Activated naive CD8-positive, alpha-beta T cell treated with anti-CD3 and anti-CD28 coated beads, Interleukin-2, amount 50 U/mL, for 24 hours (primary cell): ENCODE measurements around the gene TXK.

Experiments
- ATAC-seq: fragments of 150-1000 bp; cut with Tn5 transposase; one replicate; pipeline ENCODE4 v1.10.0; 2021
- DNase-seq: peaks from one replicate; pipeline ENCODE4 v3.0.0; 2021
- H3K27ac Mint-ChIP-seq: one replicate; pipeline ENCODE4 v1.8.0; 2021; ENCODE audit warnings: mild to moderate bottlenecking, mixed read lengths
- H3K27me3 Mint-ChIP-seq: one replicate; pipeline ENCODE4 v1.8.0; 2021; ENCODE audit warnings: mixed read lengths
- H3K36me3 Mint-ChIP-seq: one replicate; pipeline ENCODE4 v1.8.0; 2021; ENCODE audit warnings: low read depth, mixed read lengths
- H3K4me1 Mint-ChIP-seq: one replicate; pipeline ENCODE4 v1.8.0; 2021; ENCODE audit warnings: mixed read lengths
- H3K4me3 Mint-ChIP-seq: one replicate; pipeline ENCODE4 v1.8.0; 2021; ENCODE audit warnings: mild to moderate bottlenecking, moderate library complexity, mixed read lengths
- H3K9me3 Mint-ChIP-seq: one replicate; pipeline ENCODE4 v1.8.0; 2021; ENCODE audit warnings: mixed read lengths

The TXK gene

DNA sequence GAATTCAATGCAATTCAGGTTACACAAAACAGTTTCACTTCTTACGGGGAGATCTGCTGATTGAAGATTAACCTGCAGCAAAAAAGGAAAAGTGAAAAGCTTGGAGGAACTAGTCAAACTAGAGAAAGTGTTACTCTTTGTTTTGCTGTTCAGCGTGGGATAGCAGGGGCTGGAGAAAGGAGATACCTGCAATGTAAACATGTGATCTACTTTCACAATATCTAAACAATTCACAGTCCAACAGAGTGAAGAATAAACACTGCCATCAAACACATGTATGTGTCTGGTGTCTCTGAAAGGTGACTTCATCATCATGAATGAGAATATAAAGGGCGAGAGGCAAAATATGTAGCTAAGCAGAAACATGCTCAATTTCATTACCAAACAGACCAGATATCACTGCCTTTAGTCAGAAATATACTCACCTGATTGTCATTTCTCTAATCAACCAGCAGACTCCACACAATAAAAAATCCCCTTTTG lies 91.0 kb downstream of the TXK start:
- H3K27me3 Mint-ChIP-seq: peaks cover 2% of the 10 kb centered on the region
- no peaks in the 10 kb centered on the region for H3K9me3 Mint-ChIP-seq
- ATAC-seq (no peak), DNase-seq (no peak)
- no peak overlapping the region for H3K4me3 Mint-ChIP-seq
- H3K27ac Mint-ChIP-seq: peak overlapping the region; percentile 20
- peaks cover 85% of the 10 kb centered on the region for H3K4me1 Mint-ChIP-seq
- peaks cover 2% of the 10 kb centered on the region for H3K36me3 Mint-ChIP-seq

DNA sequence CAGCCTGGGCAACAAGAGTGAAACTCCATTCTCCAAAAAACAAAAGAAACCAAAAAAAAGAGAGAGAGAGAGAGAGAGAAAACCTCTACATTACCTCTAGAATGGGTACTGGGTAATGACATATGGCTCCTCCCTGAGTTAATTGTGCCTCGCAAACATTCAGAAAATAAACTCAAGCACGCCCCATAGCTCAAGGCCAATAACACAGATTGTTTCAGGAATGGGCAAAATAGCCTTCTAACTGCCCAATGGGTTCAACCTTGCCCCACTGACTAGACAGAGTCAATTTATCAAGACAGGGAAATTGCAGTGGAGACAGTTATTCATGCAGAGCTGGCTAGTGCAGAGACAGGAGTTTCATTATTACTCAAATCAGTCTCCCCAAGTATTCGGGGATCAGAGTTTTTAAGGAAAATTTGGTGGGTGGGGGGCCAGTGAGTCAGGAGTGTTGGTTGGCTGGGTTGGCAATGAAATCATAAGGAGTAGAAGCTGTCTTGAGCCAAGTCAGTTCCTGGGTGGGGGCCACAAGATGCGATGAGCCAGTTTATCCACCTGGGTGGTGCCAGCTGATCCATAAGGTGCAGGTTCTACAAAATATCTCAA lies 92.4 kb downstream of the TXK start:
- H3K27me3 Mint-ChIP-seq: no peaks in the 10 kb centered on the region
- peaks cover 84% of the 10 kb centered on the region for H3K4me1 Mint-ChIP-seq
- DNase-seq (peak; percentile 48), ATAC-seq (peak; percentile 80)
- H3K4me3 Mint-ChIP-seq: peak overlapping the region; percentile 6
- peak overlapping the region; percentile 60 for H3K27ac Mint-ChIP-seq
- peaks cover 9% of the 10 kb centered on the region for H3K36me3 Mint-ChIP-seq
- no peaks in the 10 kb centered on the region for H3K9me3 Mint-ChIP-seq

DNA sequence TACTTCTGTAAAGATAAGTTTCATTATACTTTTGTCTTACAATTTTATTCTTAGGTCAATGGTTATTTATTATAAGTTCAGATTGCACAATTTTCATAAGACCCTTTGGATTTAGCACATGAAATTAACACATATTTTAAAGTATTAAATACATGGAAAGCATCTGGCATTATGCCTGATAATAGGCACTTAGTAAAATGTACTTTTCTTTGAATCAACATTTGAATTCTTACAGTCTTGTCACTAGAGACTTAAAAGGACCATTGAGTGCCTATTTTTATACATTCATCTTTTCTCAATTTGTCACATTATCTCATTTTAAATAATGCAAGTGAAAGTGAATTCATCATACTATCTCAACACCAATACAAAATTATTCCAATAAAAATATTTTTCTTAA lies 94.5 kb downstream of the TXK start:
- peaks cover 15% of the 10 kb centered on the region for H3K36me3 Mint-ChIP-seq
- peaks cover 84% of the 10 kb centered on the region for H3K4me1 Mint-ChIP-seq
- peaks cover 12% of the 10 kb centered on the region for H3K9me3 Mint-ChIP-seq
- H3K27ac Mint-ChIP-seq: no peak overlapping the region
- no peak for ATAC-seq
- H3K27me3 Mint-ChIP-seq: no peaks in the 10 kb centered on the region
- no peak for DNase-seq
- no peak overlapping the region for H3K4me3 Mint-ChIP-seq

DNA sequence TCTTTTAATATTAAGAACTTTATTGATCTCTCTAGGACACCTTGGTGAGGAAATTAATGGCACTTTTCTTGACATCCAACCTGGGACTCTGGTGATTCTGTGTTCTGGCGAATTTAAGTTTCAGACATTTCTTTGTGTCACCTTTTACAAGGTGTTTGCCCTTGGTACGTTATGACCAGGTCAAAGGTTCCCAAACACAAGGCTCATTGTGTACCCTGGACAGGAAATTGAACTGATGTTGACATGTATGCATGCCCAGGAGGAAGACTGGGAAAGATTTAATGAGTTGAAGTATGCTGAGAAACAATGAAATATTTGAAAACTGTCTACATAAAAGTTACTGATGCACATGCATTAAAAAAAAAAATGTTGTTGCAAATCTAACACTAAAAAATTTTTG lies 95.4 kb downstream of the TXK start:
- no peak overlapping the region for H3K27ac Mint-ChIP-seq
- peaks cover 12% of the 10 kb centered on the region for H3K9me3 Mint-ChIP-seq
- DNase-seq (no peak), ATAC-seq (no peak)
- H3K36me3 Mint-ChIP-seq: peaks cover 20% of the 10 kb centered on the region
- H3K27me3 Mint-ChIP-seq: no peaks in the 10 kb centered on the region
- peaks cover 84% of the 10 kb centered on the region for H3K4me1 Mint-ChIP-seq
- H3K4me3 Mint-ChIP-seq: no peak overlapping the region

DNA sequence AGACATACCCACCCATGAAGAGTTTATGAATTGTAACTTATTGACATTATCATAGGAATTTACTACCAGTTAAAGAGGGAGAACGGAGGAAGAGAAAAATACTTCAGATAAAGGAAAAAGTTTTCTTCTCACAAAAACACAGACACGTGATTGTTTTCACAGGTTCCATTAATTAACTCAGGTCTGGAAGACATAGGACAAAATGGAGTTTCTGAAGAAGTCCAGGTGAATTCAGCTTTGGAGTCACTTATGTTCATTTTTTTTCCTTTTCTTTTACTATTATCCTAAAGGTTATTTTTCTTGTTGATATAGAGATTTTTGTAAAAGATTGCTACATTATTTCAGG lies 97.0 kb downstream of the TXK start:
- no peak overlapping the region for H3K4me3 Mint-ChIP-seq
- H3K27me3 Mint-ChIP-seq: no peaks in the 10 kb centered on the region
- ATAC-seq: no peak
- peaks cover 20% of the 10 kb centered on the region for H3K36me3 Mint-ChIP-seq
- H3K4me1 Mint-ChIP-seq: peaks cover 81% of the 10 kb centered on the region
- DNase-seq: no peak
- peaks cover 12% of the 10 kb centered on the region for H3K9me3 Mint-ChIP-seq
- H3K27ac Mint-ChIP-seq: peak overlapping the region; percentile 91

DNA sequence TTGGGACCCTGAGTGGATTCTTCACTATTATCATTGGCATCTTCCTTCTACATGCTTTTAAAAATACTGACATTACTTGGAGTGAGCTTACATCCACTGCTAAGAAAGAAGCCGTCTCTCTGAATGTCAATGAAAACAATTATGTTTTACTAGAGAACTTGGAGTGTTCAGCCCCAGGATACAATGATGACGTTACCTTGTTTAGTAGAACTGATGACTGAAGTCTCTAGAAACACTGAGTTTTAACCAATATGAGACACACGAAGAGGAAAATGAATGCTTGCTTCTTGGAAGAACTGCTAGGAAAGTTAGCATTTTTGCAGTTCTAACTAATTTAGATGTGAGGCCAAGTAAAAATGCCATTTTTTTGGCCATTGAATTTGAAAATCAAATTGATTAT lies 98.1 kb downstream of the TXK start:
- Mint-ChIP-seq H3K27me3 (no peaks in the 10 kb centered on the region), H3K4me1 (peaks cover 75% of the 10 kb centered on the region), H3K4me3 (peak overlapping the region; percentile 42), H3K27ac (peak overlapping the region; percentile 91), H3K36me3 (peaks cover 20% of the 10 kb centered on the region), H3K9me3 (peaks cover 12% of the 10 kb centered on the region)
- peak; percentile 22 for ATAC-seq
- DNase-seq: no peak

DNA sequence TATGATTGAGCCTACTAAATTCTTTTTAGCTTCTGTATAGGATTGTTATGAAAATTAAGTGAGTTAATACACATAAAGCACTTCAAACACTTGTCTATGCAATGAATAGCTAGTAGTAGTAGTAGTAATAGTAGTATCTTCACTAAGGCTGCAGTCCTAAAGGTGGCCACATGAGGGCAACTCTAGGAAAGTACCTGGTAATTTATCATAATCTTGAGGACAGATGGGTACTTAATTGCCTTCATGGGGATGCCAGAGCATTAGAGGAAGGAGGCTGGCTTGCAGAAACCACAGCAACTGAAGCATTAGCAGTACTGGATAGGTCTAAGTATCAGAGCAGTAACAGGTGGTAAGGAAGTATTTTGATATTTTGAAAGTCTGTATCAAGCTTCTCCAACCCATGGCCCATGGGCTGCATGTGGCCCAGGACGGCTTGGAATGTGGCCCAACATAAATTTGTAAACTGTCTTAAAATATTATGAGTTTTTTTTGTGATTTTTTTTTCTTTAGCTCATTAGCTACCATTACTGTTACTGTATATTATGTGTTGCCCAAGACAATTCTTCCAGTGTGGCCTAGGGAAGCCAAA lies 100.1 kb downstream of the TXK start:
- H3K27ac Mint-ChIP-seq: peak overlapping the region; percentile 15
- H3K4me3 Mint-ChIP-seq: no peak overlapping the region
- H3K4me1 Mint-ChIP-seq: peaks cover 83% of the 10 kb centered on the region
- peaks cover 12% of the 10 kb centered on the region for H3K9me3 Mint-ChIP-seq
- peaks cover 20% of the 10 kb centered on the region for H3K36me3 Mint-ChIP-seq
- H3K27me3 Mint-ChIP-seq: no peaks in the 10 kb centered on the region
- peak; percentile 66 for DNase-seq
- ATAC-seq: peak; percentile 69

DNA sequence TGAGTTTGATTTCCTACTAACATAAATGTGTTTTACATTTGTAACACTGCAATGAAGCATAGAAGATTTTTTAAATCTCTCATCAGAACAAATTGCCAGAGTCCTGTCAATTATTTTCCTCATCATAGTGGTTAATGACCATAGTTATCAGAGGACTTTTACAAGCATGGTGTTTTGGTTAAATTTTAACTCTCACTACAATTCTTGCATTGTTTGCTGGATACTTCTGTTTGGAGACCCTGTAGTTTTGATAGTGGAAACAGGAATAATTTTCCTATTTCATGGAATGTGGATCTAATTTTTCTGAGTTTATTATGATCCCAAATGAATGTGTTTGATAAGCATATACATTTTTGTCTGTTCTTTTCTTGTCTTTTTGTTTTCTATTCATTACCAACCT lies 100.6 kb downstream of the TXK start:
- H3K27ac Mint-ChIP-seq: no peak overlapping the region
- no peak for DNase-seq
- H3K27me3 Mint-ChIP-seq: no peaks in the 10 kb centered on the region
- peaks cover 17% of the 10 kb centered on the region for H3K36me3 Mint-ChIP-seq
- no peak for ATAC-seq
- H3K4me3 Mint-ChIP-seq: no peak overlapping the region
- peaks cover 84% of the 10 kb centered on the region for H3K4me1 Mint-ChIP-seq
- peaks cover 12% of the 10 kb centered on the region for H3K9me3 Mint-ChIP-seq

DNA sequence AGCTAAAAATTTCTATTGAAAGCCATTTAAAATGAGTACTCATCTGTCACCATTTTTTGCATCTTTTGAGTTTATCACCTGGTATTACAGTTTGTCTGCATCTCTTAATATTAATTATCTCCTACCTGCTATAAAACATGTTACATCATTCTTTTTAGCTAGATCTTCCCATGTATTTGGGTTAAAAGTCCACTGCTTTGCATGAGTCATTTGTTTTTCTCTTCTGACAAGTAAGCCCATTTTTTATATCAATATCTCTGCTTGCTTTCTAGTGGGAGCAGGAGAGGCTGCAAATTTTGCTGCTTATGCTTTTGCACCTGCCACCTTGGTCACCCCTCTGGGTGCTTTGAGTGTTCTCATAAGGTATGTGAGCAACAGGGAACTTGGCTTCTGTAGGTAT lies 101.3 kb downstream of the TXK start:
- H3K9me3 Mint-ChIP-seq: peaks cover 12% of the 10 kb centered on the region
- peaks cover 85% of the 10 kb centered on the region for H3K4me1 Mint-ChIP-seq

DNA sequence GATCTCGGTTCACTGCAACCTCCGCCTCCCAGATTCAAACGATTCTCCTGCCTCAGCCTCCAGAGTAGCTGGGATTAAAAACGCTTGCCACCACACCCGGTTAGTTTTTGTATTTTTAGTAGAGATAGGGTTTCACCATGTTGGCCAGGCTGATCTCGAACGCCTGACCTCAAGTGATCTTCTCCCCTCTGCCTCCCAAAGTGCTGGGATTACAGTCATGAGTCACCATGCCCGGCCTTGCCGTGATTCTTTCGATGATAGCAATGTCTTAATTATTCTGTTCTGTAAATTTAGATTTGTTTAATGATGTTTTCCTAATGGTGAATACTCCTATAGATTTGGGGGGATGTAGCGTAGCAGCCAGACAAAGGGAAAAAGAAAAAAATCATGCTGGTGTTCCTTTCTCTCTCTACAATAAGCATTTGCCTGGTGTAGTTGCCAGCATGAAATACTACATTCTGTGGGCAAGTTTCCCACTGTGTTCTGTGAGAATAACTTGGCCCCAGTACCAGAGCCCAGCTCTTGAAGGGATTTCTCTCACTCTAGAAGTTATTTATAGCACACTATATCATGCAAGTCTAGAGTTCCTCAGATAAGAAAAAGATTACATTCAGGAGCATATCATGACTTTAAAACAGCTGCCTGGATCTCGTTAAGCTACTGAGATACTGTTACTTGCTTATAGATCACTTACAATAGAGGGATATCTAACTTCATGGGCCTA lies 102.1 kb downstream of the TXK start:
- Mint-ChIP-seq H3K27ac (no peak overlapping the region), H3K36me3 (peaks cover 11% of the 10 kb centered on the region), H3K9me3 (peaks cover 12% of the 10 kb centered on the region), H3K4me3 (no peak overlapping the region), H3K27me3 (no peaks in the 10 kb centered on the region), H3K4me1 (peaks cover 80% of the 10 kb centered on the region)
- DNase-seq (no peak), ATAC-seq (no peak)

More for the DNA sequence above, 101.3 kb downstream of the TXK start:
- Mint-ChIP-seq H3K4me3 (no peak overlapping the region), H3K27ac (no peak overlapping the region), H3K27me3 (no peaks in the 10 kb centered on the region), H3K36me3 (peaks cover 17% of the 10 kb centered on the region)
- ATAC-seq (no peak), DNase-seq (no peak)

DNA sequence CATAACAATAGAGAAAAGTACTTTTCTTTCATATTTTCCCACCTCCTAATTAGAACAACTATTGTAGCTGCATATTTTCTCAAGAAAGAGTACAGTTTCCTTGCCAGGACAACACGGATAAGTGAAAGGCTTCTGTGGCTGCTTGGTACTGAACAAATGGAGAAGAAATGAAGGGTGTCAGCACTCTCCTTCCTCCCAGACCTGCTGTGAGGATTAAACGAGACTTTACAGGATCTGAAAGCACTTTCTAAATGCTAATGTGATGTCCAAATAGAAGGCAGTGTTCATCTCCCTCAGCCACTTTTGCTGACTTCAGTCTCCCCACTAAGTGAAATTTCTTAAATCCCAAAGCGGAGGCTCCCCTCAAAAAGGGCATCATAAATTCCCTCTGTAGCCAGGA lies 103.6 kb downstream of the TXK start:
- H3K9me3 Mint-ChIP-seq: peaks cover 7% of the 10 kb centered on the region
- H3K36me3 Mint-ChIP-seq: peaks cover 8% of the 10 kb centered on the region
- no peak overlapping the region for H3K27ac Mint-ChIP-seq
- peaks cover 67% of the 10 kb centered on the region for H3K4me1 Mint-ChIP-seq
- ATAC-seq (no peak), DNase-seq (no peak)
- peaks cover 2% of the 10 kb centered on the region for H3K27me3 Mint-ChIP-seq
- H3K4me3 Mint-ChIP-seq: no peak overlapping the region

DNA sequence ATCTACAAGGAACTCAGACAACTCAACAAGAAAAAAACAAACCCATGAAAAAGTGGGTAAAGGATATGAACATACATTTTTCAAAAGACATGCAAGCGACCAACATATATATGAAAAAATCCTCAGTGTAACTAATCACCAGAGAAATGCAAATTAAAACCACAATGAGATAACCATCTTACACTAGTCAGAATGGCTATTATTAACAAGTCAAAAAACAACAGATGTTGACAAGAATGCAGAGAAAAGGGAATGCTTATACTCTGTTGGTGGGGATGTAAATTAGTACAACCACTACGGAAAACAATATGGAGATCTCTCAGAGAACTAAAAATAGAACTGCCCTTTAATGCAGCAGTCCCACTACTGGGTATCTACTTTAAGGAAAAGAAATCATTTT lies 105.4 kb downstream of the TXK start:
- Mint-ChIP-seq H3K4me3 (no peak overlapping the region), H3K9me3 (no peaks in the 10 kb centered on the region), H3K27ac (no peak overlapping the region), H3K4me1 (peaks cover 50% of the 10 kb centered on the region), H3K36me3 (peaks cover 4% of the 10 kb centered on the region), H3K27me3 (peaks cover 2% of the 10 kb centered on the region)
- ATAC-seq (peak; percentile 26), DNase-seq (no peak)

DNA sequence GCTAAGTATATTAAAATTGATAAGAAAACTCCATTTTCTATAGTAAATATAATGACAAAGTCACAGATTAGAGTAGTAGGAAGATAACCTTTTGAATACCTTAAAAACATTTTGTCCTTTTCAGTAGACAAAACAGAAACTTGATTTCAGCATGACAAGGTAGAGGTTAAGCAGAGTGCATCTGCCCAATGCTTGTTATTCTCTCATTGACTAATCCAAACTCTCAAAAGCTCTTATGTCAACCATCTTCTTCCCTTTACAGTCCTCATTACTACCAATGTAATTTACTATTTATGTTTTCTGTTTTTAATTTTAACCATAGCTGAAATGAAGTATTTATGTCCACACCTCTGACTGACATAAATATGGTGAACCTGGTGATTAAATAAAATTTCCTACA lies 106.4 kb downstream of the TXK start:
- Mint-ChIP-seq H3K9me3 (no peaks in the 10 kb centered on the region), H3K4me1 (peaks cover 41% of the 10 kb centered on the region), H3K27me3 (peaks cover 2% of the 10 kb centered on the region), H3K36me3 (peaks cover 4% of the 10 kb centered on the region), H3K27ac (no peak overlapping the region), H3K4me3 (no peak overlapping the region)
- DNase-seq (no peak), ATAC-seq (peak; percentile 80)

DNA sequence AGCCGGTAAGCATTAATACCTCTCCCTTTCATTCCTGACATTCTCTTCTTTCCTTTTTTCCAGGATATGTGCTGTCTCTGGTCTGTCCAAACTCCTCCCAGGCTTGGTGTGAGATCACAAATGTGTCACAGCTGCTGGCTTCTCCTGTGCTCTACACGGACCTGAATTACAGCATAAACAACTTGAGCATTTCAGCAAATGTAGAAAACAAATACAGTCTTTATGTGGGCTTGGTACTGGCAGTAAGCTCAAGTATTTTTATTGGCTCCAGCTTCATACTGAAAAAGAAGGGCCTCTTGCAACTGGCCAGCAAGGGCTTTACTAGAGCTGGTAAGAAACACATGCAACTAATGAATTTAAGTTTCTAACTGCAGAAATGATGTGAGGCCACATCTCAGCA lies 109.0 kb downstream of the TXK start:
- H3K9me3 Mint-ChIP-seq: no peaks in the 10 kb centered on the region
- no peak overlapping the region for H3K4me3 Mint-ChIP-seq
- ATAC-seq: no peak
- peaks cover 7% of the 10 kb centered on the region for H3K36me3 Mint-ChIP-seq
- DNase-seq: no peak
- peaks cover 10% of the 10 kb centered on the region for H3K27me3 Mint-ChIP-seq
- peaks cover 46% of the 10 kb centered on the region for H3K4me1 Mint-ChIP-seq
- H3K27ac Mint-ChIP-seq: no peak overlapping the region

DNA sequence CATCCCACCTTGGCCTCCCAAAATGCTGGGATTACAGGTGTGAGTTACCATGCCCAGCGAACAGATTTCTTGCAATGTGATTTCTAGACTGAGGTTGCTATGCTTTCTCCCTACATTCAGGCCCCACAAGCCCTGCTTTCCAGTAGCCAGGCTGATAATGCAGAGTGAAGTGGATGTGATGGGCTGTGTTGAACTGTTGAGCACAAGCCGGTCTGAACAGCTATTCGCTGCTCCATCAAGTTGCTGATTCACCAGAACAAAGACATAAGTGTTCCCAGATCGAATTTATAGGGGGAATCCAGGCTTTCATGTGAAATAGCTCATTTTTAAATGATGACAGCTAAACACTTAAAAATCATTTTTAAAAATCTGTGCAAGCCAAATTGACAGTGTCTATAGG lies 109.5 kb downstream of the TXK start:
- no peak for DNase-seq
- Mint-ChIP-seq H3K27ac (no peak overlapping the region), H3K27me3 (peaks cover 10% of the 10 kb centered on the region), H3K36me3 (peaks cover 7% of the 10 kb centered on the region), H3K9me3 (no peaks in the 10 kb centered on the region), H3K4me1 (peaks cover 45% of the 10 kb centered on the region), H3K4me3 (no peak overlapping the region)
- ATAC-seq: no peak
